T-cell (primary cell): ENCODE results near the gene STK32C. TPM values are rescaled to one million over a fixed set of nuclear protein-coding genes. Genes with fewer than 3 reads are reported as not detected.

Experiments
- ATAC-seq, 4 experiments: fragments of 200-7000 bp in 3 of 4; fragments of 150-1000 bp in 1 of 4; cut with Tn5 transposase; replicated peaks in 1 of 4; 1 replicate in 3 of 4; 2 replicates in 1 of 4; pipeline ENCODE4 v1.10.0; 2021; ENCODE audit warnings: moderate library complexity in 3 of 4, mild to moderate bottlenecking in 2 of 4, moderate number of reproducible peaks in 1 of 4
- CTCF ChIA-PET, 2 donors: fragments of 300-600 bp; sonication (Branson Sonifier 250); formaldehyde crosslinking; loops; one replicate each; lab custom pipeline; 2022; ENCODE audit warnings: antibody characterized with exemption in 2 of 2; lab: Charles Lee
- POLR2A ChIA-PET, 2 donors: fragments of 300-600 bp; sonication (Branson Sonifier 250); formaldehyde crosslinking; loops; one replicate each; lab custom pipeline; 2022; ENCODE audit warnings: antibody characterized with exemption in 2 of 2; lab: Charles Lee
- DNase-seq, 35 experiments: peaks; one replicate each; pipeline versions ENCODE4 v3.0.0 to v3.0.0-alpha.2; 2013 to 2023
- H3K27ac ChIP-seq: one replicate; pipeline ENCODE4 v1.5.1; 2013; ENCODE audit warnings: low read length
- H3K27me3 ChIP-seq, 2 experiments: replicated peaks in 1 of 2; 1 replicate in 1 of 2; 2 replicates in 1 of 2; pipeline versions ENCODE4 v1.6.1 to v1.7.0; 2013; ENCODE audit warnings: low read length in 1 of 2, mixed read lengths in 1 of 2; ENCODE audit not compliant: control insufficient read depth in 2 of 2, insufficient read depth in 2 of 2; ENCODE audit errors: extremely low read depth in 1 of 2
- H3K36me3 ChIP-seq, 2 donors: 1 replicate in 1 of 2; 2 replicates in 1 of 2; pipeline versions ENCODE4 v1.6.1 to v1.7.0; 2013; ENCODE audit warnings: low read length in 1 of 2; ENCODE audit not compliant: control insufficient read depth in 2 of 2, insufficient read depth in 1 of 2; ENCODE audit errors: extremely low read depth in 1 of 2
- H3K4me1 ChIP-seq, 2 experiments: 1 replicate in 1 of 2; 2 replicates in 1 of 2; pipeline versions ENCODE4 v1.6.1 to v1.7.0; 2013; ENCODE audit warnings: low read length in 2 of 2, mixed read lengths in 1 of 2; ENCODE audit not compliant: insufficient read depth in 2 of 2, control insufficient read depth in 1 of 2; ENCODE audit errors: extremely low read depth in 1 of 2
- H3K4me3 ChIP-seq, 2 donors: 1 replicate in 1 of 2; 2 replicates in 1 of 2; pipeline versions ENCODE4 v1.5.1 to v1.7.0; 2013; ENCODE audit warnings: mild to moderate bottlenecking in 2 of 2, low read length in 1 of 2, moderate library complexity in 1 of 2; ENCODE audit not compliant: control insufficient read depth in 1 of 2; ENCODE audit errors: extremely low read depth in 1 of 2
- H3K9me3 ChIP-seq: 2 replicates; pipeline ENCODE4 v1.7.0; 2013
- H3K27ac Mint-ChIP-seq, 2 donors: one replicate each; pipeline ENCODE4 v1.8.0; 2020 to 2021; ENCODE audit warnings: mild to moderate bottlenecking in 2 of 2, mixed read lengths in 2 of 2
- H3K27me3 Mint-ChIP-seq, 2 donors: one replicate each; pipeline ENCODE4 v1.8.0; 2021 to 2022; ENCODE audit warnings: mixed read lengths in 2 of 2
- H3K36me3 Mint-ChIP-seq: one replicate; pipeline ENCODE4 v1.8.0; 2021; ENCODE audit warnings: mixed read lengths
- H3K4me1 Mint-ChIP-seq, 3 donors: one replicate each; pipeline ENCODE4 v1.8.0; 2020 to 2022; ENCODE audit warnings: mixed read lengths in 3 of 3, mild to moderate bottlenecking in 1 of 3
- H3K4me3 Mint-ChIP-seq, 3 donors: one replicate each; pipeline ENCODE4 v1.8.0; 2020 to 2022; ENCODE audit warnings: mild to moderate bottlenecking in 3 of 3, mixed read lengths in 3 of 3, moderate library complexity in 3 of 3
- H3K9me3 Mint-ChIP-seq, 3 donors: one replicate each; pipeline ENCODE4 v1.8.0; 2020 to 2022; ENCODE audit warnings: mixed read lengths in 3 of 3
- WGBS: methylation state at CpG from one replicate; pipeline ENCODE4 v1.1.5; 2013; ENCODE audit warnings: missing lambda C conversion rate; ENCODE audit not compliant: insufficient coverage; 5-methylcytosine and 5-hydroxymethylcytosine counted together
- total RNA-seq, 35 experiments: library from RNA in 6 of 35; stranded (reverse) in 6 of 35; fragments of 120-200 nt in 1 of 35; gene quantifications; one replicate each; pipeline versions ENCODE4 v1.2.1 to v1.2.4 and lab custom pipeline; 2013 to 2026

Gene STK32C
- total RNA-seq, 5 donors from 2014 or later (not counting 1 experiment from before 2014, with no cell fraction given): 5.8 to 16.4 (median 12.2) TPM

DNA sequence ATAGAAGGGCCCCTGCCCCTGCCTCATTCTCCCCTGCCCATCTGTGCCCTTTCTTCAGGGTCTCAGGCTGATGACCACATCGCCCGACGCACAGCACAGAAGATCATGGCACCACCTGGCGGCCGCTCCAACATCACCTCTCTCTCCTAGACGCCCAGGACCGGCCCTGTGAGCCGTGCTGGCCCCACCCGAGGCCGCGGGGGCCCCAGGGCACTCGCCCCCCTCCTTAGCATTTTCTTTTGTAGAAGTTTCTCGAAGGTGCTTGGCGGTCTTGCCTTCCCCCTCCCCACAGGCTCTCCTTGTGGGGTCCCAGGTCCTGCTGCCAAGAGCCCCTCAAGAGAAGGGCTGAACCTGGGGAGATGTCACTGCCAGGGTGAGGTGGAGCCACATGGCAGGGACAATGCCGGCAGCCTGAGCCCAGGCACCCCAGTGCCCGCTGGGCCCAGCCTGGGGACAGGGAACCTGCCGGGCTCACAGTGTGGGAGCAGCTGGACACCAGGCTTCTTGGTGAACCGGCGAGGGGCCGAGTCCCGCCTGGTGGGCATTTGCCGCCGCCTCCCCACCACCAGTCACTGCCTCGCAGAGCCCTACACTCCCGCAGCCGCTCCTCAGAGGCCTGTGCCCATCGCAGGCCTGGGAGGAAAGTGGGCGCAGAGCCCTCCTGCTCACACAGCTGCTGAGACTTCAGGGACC lies 102.8 kb downstream of the STK32C start:
- H3K9me3 ChIP-seq: no peaks in the 10 kb centered on the region
- H3K27me3 Mint-ChIP-seq: no peaks in the 10 kb centered on the region
- DNase-seq (no peak), ATAC-seq (no peak)
- no peaks in the 10 kb centered on the region for H3K36me3 Mint-ChIP-seq
- peaks cover 0 to 5% of the 10 kb centered on the region in 2 donors for H3K36me3 ChIP-seq
- H3K4me1 ChIP-seq: no peaks in the 10 kb centered on the region
- no peaks in the 10 kb centered on the region for H3K4me1 Mint-ChIP-seq
- no peak overlapping the region for H3K27ac ChIP-seq
- no peaks in the 10 kb centered on the region for H3K9me3 Mint-ChIP-seq
- POLR2A ChIA-PET: interaction anchor here in 1 of 2 donors (0.6 kb wide), 1 partner anchor 114 kb away, joined by 4 read pairs; no protein-coding TSS in a partner anchor
- no peaks in the 10 kb centered on the region for H3K27me3 ChIP-seq
- WGBS: 95% methylated on average over 15 of the region's 28 CpGs
- CTCF ChIA-PET: no interaction called here
- H3K4me3 ChIP-seq: no peak overlapping the region
- no peak overlapping the region for H3K27ac Mint-ChIP-seq
- H3K4me3 Mint-ChIP-seq: no peak overlapping the region

GRCh38 chr10:132204078-132204780 lies 103.5 kb downstream of the STK32C start:
- CTCF ChIA-PET: no interaction called here
- H3K27ac ChIP-seq: no peak overlapping the region
- H3K4me3 ChIP-seq: no peak overlapping the region
- peaks cover 0 to 5% of the 10 kb centered on the region in 2 donors for H3K36me3 ChIP-seq
- 80% methylated on average over 19 of the region's 20 CpGs for WGBS
- Mint-ChIP-seq H3K36me3 (no peaks in the 10 kb centered on the region), H3K9me3 (no peaks in the 10 kb centered on the region), H3K27ac (no peak overlapping the region), H3K4me3 (no peak overlapping the region), H3K4me1 (no peaks in the 10 kb centered on the region), H3K27me3 (no peaks in the 10 kb centered on the region)
- H3K27me3 ChIP-seq: peaks cover 0 to 2% of the 10 kb centered on the region in 2 experiments
- H3K4me1 ChIP-seq: no peaks in the 10 kb centered on the region
- DNase-seq: no peak
- POLR2A ChIA-PET: no interaction called here
- no peak for ATAC-seq
- no peaks in the 10 kb centered on the region for H3K9me3 ChIP-seq

GRCh38 chr10:132203256-132204077 lies 104.3 kb downstream of the STK32C start:
- Mint-ChIP-seq H3K9me3 (no peaks in the 10 kb centered on the region), H3K36me3 (no peaks in the 10 kb centered on the region), H3K27ac (no peak overlapping the region), H3K27me3 (no peaks in the 10 kb centered on the region), H3K4me1 (no peaks in the 10 kb centered on the region), H3K4me3 (no peak overlapping the region)
- DNase-seq: no peak
- Histone ChIP-seq H3K4me3 (no peak overlapping the region), H3K36me3 (peaks cover 0 to 1% of the 10 kb centered on the region in 2 donors), H3K27me3 (peaks cover 0 to 8% of the 10 kb centered on the region in 2 experiments), H3K9me3 (no peaks in the 10 kb centered on the region), H3K4me1 (no peaks in the 10 kb centered on the region), H3K27ac (no peak overlapping the region)
- WGBS: 81% methylated on average over 29 of the region's 34 CpGs
- ChIA-PET POLR2A (no interaction called here), CTCF (no interaction called here)
- no peak for ATAC-seq

DNA sequence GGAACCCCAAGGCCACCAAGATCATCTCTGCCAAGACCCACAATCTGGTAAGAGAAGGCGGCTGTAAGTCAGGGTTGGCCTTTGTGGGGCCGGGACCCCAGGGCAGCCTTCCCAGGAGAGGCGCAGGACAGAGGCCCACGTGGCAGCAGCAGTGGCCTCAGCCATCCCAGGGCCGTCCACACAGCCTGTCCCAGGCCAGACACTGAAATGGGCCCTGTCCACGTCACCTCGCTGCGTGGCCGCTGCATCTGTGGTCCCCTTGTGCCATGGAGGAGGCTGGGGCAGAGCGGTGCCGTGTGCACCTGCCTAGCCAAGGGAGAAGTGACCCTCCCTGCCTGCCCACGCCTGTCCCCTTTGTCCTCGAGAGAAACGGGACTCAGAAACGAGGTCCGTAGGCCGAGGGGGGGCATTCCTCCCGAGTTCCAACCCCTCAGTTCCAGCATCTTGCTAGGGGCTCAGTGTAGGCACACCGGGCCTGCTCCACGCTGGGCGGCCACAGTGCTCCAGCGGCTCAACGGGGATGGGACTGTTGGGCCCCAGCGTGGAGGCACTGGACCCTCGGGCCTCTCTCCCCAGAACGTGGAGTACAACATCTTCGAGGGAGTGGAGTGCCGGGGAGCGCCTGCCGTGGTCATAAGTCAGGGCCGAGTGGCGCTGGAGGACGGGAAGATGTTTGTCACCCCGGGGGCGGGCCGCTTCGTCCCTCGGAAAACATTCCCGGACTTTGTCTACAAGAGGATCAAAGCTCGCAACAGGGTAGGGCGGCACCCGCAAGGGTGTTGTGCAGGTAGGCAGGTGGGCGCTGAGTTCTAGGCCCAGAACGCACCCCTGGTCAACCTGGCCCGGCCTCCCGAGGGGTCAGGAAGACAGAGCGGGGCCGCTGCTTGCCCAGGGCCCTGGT lies 105.4 kb downstream of the STK32C start:
- Histone ChIP-seq H3K27ac (no peak overlapping the region), H3K4me3 (no peak overlapping the region), H3K4me1 (no peaks in the 10 kb centered on the region), H3K27me3 (peaks cover 0 to 13% of the 10 kb centered on the region in 2 experiments), H3K9me3 (no peaks in the 10 kb centered on the region), H3K36me3 (no peaks in the 10 kb centered on the region)
- ChIA-PET POLR2A (no interaction called here), CTCF (no interaction called here)
- Mint-ChIP-seq H3K27ac (no peak overlapping the region), H3K9me3 (no peaks in the 10 kb centered on the region), H3K27me3 (no peaks in the 10 kb centered on the region), H3K4me3 (no peak overlapping the region), H3K36me3 (no peaks in the 10 kb centered on the region), H3K4me1 (no peaks in the 10 kb centered on the region)
- ATAC-seq (no peak), DNase-seq (no peak)
- 85% methylated on average over 42 of the region's 48 CpGs for WGBS

- WGBS: 89% methylated on average over 35 of the region's 35 CpGs
- ChIA-PET POLR2A (no interaction called here), CTCF (no interaction called here)
- no peak overlapping the region for H3K27ac ChIP-seq
- Mint-ChIP-seq H3K27me3 (no peaks in the 10 kb centered on the region), H3K9me3 (no peaks in the 10 kb centered on the region), H3K36me3 (no peaks in the 10 kb centered on the region), H3K27ac (no peak overlapping the region), H3K4me1 (no peaks in the 10 kb centered on the region), H3K4me3 (no peak overlapping the region)
- no peaks in the 10 kb centered on the region for H3K9me3 ChIP-seq
- DNase-seq: no peak
- no peaks in the 10 kb centered on the region for H3K36me3 ChIP-seq
- no peak overlapping the region for H3K4me3 ChIP-seq
- no peaks in the 10 kb centered on the region for H3K4me1 ChIP-seq
- no peak for ATAC-seq
- peaks cover 0 to 18% of the 10 kb centered on the region in 2 experiments for H3K27me3 ChIP-seq
These were observed 106.4 kb downstream of the STK32C start for GRCh38 chr10:132201111-132201969.
